Mucosa of gallbladder (tissue), 1 donor: Measurements from ENCODE around the gene OR51B4. TPM values are rescaled to one million over a fixed set of nuclear protein-coding genes. Genes with fewer than 3 reads are reported as not detected.
"Not testable (repeated sequence)": the region's sequence is repeated elsewhere in the genome, so short reads cannot be mapped to it uniquely, and the experiment has no call there.

ENCODE experiments used
- DNase-seq: peaks from one replicate; pipeline ENCODE4 v3.0.0-alpha.2; 2020; ENCODE audit warnings: low spot score
- total RNA-seq: library from RNA; stranded (reverse); gene quantifications from one replicate; pipeline ENCODE4 v1.2.1, GENCODE V29; 2021
- donor health status: DM: no; HTN: no; CAD: no.

OR51B4 gene
- total RNA-seq, 1 donor from 2014 or later, result 0.23 TPM

DNA sequence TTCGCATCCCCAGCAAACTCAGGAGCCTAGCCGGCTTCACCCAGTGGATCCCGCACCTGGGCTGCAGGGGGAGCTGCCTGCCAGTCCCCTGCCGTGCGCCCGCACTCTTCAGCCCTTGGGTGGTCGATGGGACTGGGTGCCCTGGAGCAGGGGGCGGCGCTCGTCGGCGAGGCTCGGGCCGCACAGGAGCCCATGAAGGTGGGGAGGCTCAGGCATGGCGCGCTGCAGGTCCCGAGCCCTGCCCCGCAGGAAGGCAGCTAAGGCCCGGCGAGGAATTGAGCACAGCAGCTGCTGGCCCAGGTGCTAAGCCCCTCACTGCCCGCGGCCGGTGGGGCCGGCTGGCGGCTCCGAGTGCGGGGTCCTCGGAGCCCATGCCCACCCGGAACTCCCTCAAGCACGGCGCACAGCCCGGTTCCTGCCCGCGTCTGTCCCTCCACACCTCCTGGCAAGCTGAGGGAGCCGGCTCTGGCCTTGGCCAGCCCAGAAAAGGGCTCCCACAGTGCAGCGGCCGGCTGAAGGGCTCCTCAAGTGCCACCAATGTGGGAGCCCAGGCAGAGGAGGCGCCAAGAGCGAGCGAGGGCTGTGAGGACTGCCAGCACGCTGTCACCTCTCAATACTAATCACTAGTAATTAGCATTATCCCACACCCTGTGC, 7.3 kb downstream of the OR51B4 start:
- not testable (repeated sequence) for DNase-seq

DNA sequence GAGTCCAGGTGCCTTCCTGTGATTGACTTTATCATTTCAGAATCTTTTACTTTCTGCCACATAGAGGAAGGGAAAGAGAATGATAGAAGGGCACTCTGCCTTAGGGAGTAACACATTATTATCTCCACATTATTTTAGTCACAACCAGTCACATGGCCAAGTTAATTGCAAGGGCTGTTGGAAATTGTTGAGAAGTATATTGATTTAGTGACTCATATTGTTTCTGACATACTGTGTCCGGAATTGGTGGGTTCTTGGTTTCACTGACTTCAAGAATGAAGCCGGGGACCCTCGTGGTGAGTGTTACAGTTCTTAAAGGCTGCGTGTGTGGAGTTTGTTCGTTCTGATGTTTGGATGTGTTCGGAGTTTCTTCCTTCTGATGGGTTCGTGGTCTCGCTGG, 8.7 kb downstream of the OR51B4 start:
- no peak for DNase-seq

DNA sequence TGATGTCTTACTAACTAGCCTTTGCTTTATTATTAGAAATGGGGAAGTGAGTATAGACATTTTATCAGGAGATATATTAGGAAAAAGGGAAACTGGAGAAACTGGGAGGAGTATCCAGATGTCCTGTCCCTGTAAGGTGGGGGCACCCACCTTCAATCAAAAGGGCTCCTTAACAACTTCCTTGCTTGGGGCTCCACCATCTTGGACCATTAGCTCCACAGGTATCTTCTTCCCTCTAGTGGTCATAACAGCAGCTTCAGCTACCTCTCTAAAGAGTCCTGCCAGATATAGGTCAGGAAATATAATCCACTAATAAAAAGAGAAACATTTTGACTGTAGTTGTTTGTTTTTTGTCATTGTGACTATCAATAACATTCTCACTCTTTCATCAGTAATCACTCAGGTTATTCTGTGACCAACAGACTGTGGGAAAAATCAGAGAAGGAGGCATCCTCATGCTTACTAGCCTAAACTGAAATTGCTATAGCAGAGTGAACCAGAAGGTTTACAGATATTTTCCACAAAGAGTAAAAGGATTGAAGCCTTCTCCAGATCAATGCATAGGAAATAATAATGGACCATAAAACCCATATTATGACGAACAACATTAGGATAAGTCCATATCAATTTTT, 10.4 kb downstream of the OR51B4 start:
- no peak for DNase-seq

DNA sequence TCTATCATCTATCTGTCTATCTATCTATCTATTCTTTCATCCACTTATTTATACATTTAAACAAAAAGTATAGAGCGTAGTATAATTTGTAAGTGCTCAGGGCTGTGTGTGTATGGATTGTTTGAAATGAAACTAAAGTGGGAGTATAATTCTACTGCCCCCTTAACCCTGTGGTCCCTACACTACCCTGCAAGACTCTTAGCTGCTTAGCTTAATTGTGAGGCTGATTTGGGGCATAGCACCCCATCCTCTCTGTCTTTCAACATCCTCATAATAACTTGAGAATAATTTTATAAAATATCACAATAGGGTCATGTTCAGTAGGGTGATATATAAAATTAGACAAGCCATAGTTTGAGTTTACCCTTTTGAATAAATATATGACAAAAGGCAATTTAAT, 11.6 kb downstream of the OR51B4 start:
- DNase-seq, result no peak

DNA sequence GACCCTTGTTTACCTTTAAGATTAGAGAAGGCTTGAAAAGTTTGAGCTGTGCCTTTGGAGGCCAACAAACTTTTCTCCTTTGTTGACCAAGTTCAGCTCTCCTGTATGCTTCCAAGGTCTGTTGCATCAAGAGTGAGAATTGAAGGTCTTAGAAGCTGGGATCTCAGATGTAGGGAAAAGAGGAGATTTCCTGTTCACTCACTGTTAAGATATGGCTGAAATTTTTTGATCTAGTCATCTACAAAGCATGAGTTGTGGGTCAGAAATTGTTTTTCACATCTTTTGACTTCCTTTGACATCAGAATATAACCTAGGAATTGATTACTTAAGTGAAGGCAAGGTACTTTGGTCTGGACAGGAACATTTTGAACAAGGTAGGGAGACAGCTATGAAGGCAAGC, 12.1 kb downstream of the OR51B4 start:
- DNase-seq, result no peak

DNA sequence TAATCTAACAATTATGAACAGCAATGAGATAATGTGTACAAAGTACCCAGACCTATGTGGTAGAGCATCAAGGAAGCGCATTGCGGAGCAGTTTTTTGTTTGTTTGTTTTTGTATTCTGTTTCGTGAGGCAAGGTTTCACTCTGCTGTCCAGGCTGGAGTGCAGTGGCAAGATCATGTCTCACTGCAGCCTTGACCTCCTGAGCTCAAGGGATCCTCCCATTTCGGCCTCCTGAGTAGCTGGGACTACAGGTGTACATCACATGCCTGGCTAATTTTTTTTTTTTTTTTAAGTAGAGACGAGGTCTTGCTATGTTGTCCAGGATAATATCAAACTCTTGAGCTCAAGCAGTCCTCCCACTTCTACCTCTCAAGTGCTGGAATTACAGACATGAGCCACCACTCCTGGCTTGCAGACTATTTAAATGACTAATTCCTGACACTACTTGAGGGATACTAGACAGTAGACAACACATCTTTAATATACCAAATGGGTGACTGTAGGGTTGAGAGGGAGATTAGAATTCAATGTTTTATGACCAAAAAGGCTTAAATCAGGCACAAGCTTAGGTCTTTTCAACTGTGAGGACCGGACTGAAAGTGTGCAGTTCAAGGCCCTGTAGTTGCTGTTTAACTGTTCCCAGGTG, 12.7 kb downstream of the OR51B4 start:
- DNase-seq, result no peak

DNA sequence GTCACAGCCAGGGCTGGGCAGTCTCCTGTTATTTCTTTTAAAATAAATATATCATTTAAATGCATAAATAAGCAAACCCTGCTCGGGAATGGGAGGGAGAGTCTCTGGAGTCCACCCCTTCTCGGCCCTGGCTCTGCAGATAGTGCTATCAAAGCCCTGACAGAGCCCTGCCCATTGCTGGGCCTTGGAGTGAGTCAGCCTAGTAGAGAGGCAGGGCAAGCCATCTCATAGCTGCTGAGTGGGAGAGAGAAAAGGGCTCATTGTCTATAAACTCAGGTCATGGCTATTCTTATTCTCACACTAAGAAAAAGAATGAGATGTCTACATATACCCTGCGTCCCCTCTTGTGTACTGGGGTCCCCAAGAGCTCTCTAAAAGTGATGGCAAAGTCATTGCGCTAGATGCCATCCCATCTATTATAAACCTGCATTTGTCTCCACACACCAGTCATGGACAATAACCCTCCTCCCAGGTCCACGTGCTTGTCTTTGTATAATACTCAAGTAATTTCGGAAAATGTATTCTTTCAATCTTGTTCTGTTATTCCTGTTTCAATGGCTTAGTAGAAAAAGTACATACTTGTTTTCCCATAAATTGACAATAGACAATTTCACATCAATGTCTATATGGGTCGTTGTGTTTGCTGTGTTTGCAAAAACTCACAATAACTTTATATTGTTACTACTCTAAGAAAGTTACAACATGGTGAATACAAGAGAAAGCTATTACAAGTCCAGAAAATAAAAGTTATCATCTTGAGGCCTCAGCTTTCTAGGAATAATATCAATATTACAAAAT, 13.4 kb downstream of the OR51B4 start:
- DNase-seq, result no peak

DNA sequence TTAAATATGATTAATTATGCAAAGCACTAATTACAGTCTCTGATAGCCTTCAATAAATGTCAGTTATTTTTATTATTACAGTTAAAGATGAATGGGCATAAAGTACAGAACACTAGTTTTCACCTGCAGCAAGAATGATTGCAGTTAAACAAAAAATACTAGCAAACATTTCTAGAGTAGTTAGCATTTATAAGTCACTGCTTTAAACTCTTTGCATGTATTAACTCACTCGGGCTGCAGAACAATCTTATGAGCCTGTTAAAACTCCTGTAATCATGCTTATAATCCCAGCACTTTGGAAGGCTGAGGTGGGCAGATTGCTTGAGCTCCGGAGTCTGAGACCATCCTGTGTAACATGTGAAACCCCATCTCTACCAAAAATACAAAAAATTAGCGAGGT, 14.8 kb downstream of the OR51B4 start:
- no peak for DNase-seq

GRCh38 chr11:5286351-5286750, 15.4 kb downstream of the OR51B4 start:
- DNase-seq, result no peak

GRCh38 chr11:5285703-5286340, 15.9 kb downstream of the OR51B4 start:
- no peak for DNase-seq

- no peak for DNase-seq
Measured at GRCh38 chr11:5284637-5285036, 17.1 kb downstream of the OR51B4 start.

DNA sequence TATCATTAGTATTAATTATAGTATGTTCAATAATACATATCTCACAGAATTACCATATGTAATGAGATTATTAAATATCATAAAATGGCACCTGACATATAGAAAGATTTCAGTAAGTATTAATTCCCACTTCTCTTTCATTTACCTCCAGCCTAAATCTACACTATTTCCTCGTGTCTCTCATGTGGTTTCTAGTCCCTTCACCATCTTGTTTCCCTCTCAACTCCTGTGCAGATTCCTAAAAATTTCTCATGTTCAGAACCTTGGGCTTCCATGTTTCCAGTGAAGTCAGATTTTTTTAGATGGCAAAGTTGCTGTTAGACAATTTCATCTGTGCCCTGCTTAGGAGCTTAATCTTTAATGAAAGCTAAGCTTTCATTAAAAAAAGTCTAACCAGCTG, 17.9 kb downstream of the OR51B4 start:
- DNase-seq, result no peak

GRCh38 chr11:5283086-5283485, 18.7 kb downstream of the OR51B4 start:
- no peak for DNase-seq

GRCh38 chr11:5282628-5283027, 19.1 kb downstream of the OR51B4 start:
- no peak for DNase-seq

- no peak for DNase-seq
Measured at GRCh38 chr11:5281596-5281995, 20.1 kb downstream of the OR51B4 start.

- DNase-seq, result peak; percentile 27
Measured at GRCh38 chr11:5280582-5281102, 21.1 kb downstream of the OR51B4 start.

GRCh38 chr11:5279471-5280090, 22.2 kb downstream of the OR51B4 start:
- no peak for DNase-seq

DNA sequence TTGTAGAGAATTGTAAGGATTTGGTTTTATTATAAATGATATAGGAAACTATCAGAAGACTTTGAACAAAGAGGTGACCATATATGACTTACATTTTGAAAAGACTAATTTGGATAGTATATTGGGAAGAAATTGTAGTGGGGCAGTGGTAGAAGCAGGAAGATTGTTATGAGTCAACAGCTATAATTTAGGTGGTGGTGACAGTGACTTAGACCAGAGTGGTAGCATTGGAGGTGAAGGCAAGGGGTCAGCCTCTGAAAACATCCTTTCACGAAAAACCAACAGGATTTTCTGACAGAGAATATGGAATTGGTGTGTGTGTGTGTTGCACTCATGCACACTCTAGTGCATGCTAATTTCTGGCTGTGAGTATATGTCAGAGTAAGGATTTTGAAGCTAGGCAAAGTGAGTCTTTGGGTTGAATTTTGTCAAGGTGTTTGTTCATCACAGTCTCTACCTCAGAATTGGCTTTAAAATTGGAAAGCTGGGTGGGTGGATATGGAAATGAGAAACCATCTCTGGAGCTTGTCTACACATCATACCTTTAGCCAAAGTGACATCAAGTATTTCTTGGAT, 23.9 kb downstream of the OR51B4 start:
- DNase-seq, result no peak

- no peak for DNase-seq
Measured at GRCh38 chr11:5276697-5277096, 25.0 kb downstream of the OR51B4 start.

- no peak for DNase-seq
Measured at GRCh38 chr11:5275369-5276110, 26.2 kb downstream of the OR51B4 start.
